GM19324 (cell line): ENCODE results near the gene CAMTA1.
"Not testable (repeated sequence)": the region's sequence is repeated elsewhere in the genome, so short reads cannot be mapped to it uniquely, and the experiment has no call there.

Experiments used
- ATAC-seq: cut with Tn5 transposase; IDR thresholded peaks from one replicate; pipeline ENCODE4 v1.9.1; 2021; ENCODE audit warnings: mild to moderate bottlenecking, moderate library complexity; ENCODE audit not compliant: unreplicated experiment, low FRiP score

Gene CAMTA1

DNA sequence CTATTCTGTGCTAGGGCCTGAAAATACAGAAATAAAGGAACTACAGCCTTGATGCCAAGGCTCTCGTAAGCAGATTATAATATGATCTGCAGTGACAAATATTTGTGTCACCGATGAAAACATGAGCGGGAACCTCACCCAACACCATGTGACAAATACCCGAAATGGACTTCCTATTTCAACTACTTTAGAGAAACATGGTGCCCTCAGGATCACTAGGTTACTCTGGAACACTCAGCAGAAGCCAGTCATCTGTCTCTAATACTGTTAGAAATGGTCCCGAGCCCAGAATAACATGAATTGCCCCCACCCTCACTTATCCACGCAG is 985.4 kb downstream of the CAMTA1 start:
- ATAC-seq: no peak

DNA sequence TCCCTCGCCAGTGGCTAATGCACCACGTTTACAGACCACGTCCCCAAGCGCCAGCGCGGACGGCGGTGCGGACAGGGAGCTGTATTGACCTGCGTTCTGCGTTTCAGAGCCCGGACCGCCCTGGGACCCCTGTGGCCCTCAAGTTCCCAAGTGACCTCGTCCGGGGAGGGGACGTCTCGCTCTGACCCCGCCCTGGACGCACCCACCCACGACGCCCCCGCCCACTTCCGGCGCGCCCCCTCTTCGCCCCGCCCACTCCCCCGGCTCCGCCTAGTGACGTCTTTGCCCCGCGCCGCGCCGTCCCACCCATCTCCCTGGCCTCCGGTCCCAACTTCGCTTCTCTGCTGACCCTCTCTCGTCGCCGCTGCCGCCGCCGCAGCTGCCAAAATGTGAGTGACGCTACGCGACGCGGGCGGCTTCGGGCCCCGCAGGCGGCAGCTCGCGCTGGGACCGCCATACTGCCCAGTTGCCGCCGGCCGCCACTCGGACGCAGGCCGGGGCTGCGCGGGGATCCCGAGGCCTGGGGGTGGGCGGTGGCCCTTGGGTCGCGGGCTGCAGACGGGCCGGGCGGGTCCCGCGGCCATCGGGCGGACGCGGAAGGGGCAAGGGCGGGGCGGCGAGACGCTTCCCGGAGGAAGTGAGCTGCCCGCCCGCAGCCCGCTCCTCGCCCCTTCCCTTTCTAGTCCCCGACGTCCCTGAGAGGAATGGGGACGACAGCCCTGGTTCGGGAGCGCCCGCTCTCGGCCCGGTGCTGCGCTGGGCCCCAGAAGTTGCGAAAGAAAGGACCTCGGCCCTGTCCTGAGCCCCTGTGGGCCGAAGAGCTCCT is 986.0 kb downstream of the CAMTA1 start, which contains the start of gene VAMP3:
VAMP3 (plus strand) TSS at position 300 of the 826 bp plus-strand sequence; CDS start at position 388, 88 bp downstream.
- ATAC-seq: peak; percentile 82

DNA sequence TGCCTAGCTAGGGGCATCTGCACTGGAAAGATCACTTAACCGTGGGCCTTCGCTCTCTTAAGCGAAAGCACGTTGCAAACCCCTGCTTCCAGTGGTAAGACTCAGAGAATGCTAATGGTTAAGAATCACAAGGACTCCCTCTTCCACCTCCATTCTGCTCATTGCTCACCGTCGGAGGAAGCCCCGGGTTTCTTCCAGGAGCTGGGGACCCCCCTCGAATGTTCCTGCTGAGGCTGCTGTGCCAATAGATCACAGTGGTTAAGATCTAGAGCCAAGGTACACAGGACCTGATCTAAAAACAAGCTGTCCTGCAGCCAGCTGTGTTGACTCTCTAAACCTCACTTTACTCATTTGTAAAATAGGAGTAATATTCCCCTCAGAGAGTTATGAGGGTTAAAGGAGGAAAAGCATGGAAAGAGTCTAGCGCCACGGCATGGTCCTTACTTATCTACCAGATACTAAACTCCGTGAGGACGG is 986.6 kb downstream of the CAMTA1 start:
- ATAC-seq: no peak

DNA sequence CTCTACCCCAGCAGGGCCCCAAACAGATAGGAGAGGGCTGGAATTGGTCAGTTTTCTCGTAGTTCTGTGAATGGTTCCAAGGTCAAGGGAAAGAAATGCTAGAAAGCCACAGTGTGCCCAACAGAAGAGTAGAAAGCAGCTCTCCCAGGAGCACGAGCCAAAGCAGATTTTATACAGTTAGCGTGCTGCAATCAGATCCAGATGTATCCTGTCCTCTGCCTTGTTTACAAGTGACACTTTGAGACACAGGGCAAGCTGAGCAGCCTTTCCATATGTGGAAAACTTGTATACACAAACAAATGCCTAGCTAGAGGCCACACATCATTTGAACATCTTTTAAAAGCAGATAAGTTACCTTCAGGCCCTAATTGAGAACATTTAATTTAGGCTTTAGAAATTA is 992.3 kb downstream of the CAMTA1 start:
- no peak for ATAC-seq

DNA sequence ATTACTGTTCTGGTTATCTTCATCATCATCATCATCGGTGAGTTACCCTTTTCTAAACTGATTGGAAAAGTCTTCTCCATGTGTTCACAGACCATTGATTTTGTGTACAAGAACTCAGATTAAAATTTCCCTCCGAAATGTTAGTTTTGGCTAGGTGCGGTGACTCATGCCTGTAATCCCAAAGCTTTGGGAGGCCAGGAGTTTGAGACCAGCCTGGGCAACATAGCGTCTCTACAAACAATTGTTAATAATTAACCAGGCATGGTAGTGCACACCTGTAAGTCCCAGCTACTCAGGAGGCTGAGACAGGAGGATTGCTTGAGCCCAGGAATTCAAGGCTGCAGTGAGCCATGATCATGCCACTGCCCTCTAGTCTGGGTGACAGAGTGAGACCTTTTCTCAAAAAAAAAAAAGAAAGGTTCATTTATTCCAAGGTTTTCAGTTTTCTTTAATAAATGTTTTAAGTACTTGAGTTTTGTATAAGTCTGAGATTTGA is 992.9 kb downstream of the CAMTA1 start:
- no peak for ATAC-seq

DNA sequence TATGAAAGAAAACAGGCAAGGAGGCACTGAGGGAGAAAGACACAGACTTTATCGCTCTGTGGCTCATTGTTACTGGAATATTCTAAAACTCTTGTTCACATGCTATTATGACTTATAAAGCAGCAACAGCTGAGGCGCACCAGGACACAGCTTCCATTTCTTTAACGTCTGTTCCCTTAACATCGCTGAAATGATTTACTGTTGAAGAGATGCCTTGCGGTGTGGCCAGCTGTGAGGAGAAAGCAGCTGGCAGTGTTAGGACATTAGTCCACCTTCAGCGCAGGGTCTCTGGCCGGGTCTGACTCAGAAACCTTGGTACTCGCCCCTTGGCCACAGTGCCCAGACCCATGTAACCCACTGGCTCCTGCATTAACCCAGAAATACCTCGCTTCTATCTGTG is 995.7 kb downstream of the CAMTA1 start:
- ATAC-seq: no peak

DNA sequence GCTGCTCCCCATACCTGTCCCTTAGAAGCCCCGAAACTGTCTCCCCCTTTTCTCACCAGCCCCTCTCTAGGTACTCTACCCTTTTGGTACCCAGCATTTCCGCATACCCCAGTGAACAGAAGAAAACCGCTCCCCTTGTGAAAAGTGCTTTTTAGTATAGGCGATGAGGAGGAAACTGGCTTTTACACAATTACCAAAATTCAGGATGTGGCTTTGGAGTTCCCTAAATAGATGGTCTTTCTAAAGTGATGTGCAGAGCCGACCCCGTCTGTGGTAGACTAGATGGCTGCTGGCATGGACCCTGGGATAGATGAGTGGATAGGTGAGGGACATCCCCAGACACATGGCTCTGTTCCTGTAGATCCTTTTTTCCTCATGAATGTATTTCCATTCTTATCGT is 996.2 kb downstream of the CAMTA1 start:
- ATAC-seq: no peak

DNA sequence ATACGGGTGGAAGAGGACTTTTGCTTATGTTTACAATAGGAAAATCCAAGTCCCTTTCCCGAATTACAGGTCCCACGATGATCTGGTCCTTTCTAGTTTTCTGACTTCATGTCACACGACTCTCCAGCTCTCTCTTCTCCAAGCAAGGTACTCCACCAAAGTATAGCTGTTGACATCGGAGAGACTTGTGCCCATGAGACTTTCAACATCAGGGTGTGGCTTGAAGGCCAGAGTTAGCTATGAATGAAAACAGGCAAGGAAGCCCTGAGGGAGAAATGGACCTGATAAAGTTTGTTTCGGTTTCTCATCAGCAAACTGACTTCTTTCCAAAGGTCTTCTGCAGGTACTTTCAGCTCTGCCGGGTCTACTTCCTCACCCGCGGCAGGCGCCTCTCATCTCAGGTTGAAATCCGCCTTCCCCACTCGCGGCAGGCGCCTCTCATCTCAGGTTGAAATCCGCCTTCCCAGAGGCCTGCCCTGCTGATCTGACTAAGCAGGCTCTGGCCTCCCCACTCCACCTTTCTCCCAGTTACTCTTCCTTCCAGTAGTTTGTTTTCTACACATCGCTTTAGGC is 996.8 kb downstream of the CAMTA1 start:
- no peak for ATAC-seq

DNA sequence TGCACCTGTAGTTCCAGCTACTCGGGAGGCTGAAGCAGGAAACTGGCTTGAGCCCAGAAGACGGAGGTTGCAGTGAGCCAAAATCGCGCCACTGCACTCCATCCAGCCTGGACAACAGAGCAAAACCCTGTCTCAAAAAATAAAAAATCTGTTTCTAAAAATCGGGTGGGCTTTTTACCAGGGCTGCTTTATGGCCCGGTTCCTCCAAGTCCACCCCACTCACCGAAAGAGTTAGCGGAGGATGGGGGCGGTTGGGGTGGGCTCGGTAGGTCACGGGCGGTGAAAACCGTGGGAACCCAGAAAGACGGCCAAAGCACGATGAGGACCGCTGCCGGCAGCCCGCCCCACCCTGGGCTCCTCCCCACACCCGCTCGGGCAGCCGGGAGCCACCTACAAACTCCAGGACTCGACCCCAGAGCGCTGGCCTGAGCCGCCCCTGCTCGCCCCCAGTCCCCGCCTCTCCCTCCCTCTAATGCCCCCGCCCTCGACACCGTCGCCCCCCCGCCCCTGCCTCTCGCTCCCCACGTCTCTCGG is 998.0 kb downstream of the CAMTA1 start:
- ATAC-seq: no peak

DNA sequence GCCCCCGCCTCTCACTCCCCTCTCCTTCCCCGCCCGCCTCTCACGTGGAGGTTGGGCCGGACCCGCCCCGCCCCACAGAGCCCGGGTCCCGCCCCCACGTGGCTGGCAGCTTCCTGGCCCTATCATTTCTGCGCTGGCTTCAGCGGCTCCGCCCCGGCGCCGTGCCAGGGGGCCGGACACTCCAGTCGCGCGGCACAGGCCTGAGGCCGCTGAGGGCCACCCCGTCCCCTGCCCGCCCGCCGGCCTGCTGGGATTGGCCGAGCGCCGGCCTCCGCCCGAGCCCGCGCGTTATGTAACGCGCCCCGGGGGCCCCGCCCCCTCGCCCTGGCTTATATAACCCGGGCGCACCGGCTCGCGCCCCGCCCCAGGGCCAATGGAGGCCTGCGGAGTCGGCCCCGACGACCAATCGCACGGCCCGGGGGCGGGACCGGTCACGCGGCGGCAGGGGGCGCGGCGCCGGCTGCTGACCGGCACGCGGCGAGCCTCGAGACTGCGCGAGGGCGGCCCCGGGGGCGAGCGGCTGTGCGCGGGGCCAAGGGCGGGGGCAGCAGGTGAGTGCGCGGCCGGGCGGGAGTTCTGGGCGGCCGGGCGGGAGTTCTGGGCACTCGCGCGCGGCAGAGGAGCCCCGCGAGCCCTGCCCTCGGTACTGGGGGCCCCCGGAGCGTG is 998.7 kb downstream of the CAMTA1 start, which contains the start of gene PER3:
PER3 (plus strand) TSS at position 466 of the 666 bp plus-strand sequence. CDS start 587 bp downstream, outside the sequence.
- peak; percentile 95 for ATAC-seq

DNA sequence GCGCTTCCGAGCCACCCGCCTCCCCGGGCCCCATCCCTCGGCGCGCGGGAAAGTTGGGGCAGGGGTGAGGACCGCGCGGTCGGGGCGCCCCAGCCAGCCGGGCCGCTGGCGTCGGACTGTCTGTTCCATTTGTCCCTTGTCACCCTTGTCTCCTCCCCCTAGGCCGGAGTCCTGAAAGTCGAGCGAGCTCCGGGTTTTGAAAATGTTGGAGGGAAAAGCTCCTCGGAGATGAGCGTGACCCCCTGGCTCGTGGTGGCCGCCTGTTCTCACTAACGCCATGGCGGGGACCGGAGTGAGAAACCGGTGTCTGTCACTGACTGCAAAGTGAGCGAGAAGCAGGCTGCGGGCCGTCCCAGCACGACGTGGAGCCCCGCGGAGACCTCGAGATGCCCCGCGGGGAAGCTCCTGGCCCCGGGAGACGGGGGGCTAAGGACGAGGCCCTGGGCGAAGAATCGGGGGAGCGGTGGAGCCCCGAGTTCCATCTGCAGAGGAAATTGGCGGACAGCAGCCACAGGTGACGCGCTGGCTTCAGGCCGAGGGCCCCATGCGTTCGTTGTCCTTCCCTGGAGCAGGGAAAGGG is 999.3 kb downstream of the CAMTA1 start:
- ATAC-seq: no peak

DNA sequence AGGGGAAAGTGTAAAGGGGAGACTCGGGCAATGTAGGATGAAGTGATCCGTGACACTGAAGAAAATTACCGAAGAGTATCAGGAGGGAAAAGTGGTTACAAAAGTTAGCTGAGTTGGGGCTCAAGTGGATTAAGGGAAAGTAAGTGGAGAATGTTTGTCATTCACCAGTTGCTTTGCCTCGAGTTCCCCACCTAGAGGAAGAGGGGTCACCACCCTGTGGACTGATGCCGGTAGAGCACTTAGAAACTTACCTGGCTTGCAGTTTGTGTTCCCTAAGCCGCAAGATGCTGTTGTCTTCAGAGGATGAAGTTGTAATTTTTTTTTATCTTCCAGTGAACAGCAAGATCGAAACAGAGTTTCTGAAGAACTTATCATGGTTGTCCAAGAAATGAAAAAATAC is 999.9 kb downstream of the CAMTA1 start:
- no peak for ATAC-seq

DNA sequence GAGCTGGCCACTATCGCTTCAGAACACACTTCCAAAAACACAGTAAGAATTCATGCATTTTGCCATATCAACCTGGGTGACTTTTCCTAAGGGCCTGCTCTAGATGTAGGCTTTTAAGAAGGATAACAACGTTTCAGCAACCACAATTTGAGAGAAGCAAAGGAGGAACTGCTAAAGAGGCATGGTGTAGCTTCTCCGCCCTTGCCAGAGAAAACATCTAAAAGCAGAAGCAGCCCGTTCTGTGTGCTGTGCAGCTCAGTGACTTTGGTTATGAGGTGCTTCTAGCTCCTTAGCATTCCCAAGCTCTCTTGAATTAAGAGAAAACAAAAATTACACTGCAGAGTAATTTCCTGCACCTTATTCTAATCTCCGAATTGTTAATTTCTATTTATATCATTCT is 1001.5 kb downstream of the CAMTA1 start:
- ATAC-seq: no peak

DNA sequence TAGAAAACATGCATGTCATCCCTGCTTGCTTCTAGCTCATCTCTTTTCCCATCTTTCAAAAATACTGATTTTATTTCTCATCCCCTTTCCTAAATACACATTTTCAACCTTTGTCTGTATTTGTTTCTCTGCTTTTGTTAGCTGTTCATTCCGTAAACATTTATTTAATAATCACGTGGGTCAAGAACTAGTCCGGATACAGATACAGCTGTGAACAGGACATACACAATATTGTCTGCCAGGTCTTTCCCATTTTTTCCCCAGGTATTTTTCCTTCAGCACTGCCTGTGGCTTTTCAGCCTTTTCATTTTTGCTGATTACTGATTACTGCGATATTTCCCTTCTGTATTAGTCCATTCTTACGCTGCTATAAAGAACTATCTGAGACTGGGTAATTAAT is 1004.6 kb downstream of the CAMTA1 start:
- ATAC-seq: no peak

DNA sequence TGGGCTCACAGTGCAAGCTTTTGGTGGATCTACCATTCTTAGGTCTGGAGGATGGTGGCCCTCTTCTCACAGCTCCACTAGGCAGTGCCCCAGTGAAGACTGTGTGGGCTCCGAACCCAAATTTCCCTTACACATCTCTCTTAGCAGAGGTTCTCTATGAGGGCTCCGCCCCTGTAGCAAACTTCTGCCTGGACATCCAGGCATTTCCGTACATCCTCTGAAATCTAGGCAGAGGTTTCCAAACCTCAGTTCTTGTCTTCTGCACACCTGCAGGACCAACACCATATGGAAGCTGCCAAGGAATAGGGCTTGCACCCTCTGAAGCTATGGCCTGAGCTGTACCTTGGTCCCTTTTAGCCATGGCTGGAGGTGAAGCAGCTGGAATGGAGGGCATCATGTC is 1005.8 kb downstream of the CAMTA1 start:
- ATAC-seq: not testable (repeated sequence)

DNA sequence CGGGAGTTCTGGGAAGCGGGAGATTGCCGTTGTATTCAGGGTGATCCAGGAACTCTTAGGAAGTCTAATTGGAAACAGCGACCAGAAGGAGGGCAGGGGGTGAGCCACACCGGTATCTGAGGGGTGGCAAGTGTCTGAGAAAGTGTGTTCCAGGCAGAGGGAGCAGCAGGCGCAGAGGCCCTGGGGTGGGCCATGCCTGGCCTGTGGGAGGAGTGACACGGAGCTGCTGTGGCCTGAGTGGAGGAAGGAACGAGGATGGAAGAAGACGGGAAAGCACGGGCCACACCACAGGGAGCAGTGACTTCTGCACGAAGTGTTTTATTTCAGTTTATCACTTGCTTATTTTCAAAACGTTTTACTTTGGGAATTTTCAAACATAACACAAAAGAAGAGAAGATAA is 1010.2 kb downstream of the CAMTA1 start:
- no peak for ATAC-seq

DNA sequence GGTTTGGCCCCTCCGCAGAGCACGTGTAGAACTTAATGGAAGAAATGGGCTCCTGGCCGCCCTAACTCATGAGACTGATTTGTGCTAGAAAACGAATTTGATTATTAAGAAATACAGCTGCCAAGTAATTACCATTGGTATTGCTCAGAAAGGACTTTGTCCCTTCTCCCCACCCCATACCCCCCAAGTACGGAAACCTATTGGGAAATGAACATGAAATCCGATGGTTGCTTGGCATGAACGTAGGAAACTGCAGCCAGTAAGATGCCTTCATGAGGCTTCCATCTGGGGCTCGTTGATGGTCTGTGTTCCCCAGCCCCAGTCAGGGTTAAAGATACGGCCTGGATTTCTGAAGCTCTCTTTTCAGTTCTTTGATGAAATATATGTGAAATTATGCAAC is 1020.2 kb downstream of the CAMTA1 start:
- ATAC-seq: no peak

DNA sequence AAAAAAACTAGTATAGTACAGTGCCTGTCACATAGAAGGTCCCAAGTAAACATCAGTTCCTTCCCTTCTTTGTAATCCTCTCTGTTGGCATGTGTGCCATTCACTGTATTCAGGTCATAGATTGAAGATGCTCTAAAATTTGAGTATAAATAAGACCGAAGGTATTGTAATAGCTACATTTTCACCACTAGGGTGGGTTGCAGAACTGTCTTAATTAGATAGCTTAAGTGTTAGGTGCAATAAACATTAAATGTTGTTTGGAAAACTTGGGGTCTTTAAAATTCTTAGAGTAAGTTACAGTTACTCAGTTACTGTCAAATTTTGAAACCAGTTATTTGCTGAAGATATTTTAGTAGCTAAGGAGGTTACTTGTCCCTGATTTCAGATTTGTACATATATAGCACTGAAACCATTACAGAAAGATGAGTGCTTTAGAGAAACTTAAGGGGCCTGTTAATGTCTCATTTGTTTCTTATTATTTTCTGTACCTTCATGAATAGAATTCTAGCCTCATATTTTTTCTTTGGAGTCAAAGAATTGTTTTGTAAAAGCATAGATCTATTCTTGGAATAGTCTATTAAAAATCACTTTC is 1023.1 kb downstream of the CAMTA1 start:
- ATAC-seq: no peak

DNA sequence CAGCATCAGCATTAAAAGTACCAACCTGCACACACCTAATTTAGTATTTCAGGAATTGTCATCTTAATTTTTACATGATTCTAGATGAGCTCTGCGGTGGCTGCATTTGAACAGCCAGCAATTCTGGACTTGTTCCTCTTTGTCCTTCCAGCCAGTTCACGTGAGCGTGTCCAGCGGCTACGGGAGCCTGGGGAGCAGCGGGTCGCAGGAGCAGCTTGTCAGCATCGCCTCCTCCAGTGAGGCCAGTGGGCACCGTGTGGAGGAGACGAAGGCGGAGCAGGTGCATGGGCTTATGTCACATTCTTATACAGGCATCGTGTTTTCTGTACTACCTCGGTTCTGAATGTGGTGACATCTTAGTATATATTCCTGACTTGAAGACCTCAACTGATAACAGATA is 1024.5 kb downstream of the CAMTA1 start:
- ATAC-seq: no peak

DNA sequence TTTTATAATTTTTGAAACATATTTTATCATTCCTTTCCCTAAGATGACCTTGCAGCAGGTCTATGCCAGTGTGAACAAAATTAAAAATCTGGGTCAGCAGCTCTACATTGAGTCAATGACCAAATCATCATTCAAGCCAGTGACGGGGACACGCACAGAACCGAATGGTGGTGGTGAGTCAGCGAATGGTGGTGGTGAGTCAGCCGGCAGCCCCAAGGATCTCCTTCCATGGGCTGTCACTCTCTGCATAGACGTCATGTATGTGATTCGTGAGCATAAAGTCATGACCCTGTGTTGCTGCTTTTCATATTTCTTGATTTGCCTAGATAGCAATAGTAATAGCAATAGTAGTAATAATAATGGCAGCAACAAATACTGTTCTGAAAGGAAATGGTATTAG is 1025.1 kb downstream of the CAMTA1 start:
- no peak for ATAC-seq
